MM.1S (cell line): Measurements from ENCODE around the gene JAML.
A peak's percentile ranks its signal among the peaks of the same experiment; 100 is the strongest.

Source experiments
- DNase-seq: peaks from one replicate; pipeline ENCODE4 v3.0.0-alpha.2; 2015
- H2AFZ ChIP-seq: fragments of 300-600 bp; sonication (generic); 2 replicates; pipeline ENCODE4 v1.6.0; 2016; ENCODE audit warnings: antibody characterized with exemption, low read length
- H3F3A ChIP-seq: fragments of 300-600 bp; sonication (generic); 2 replicates; pipeline ENCODE4 v1.6.1; 2016; ENCODE audit warnings: mild to moderate bottlenecking, antibody characterized with exemption, low read length, moderate library complexity, mixed read lengths; ENCODE audit not compliant: insufficient read depth
- H3K27ac ChIP-seq: fragments of 300-600 bp; sonication (generic); 2 replicates; pipeline ENCODE4 v1.5.1; 2016; ENCODE audit warnings: mild to moderate bottlenecking, low read length
- H3K27me3 ChIP-seq: fragments of 300-600 bp; sonication (generic); replicated peaks from 2 replicates; pipeline ENCODE4 v1.6.0; 2016; ENCODE audit warnings: low read length; ENCODE audit not compliant: insufficient read depth
- H3K36me3 ChIP-seq: fragments of 300-600 bp; sonication (generic); replicated peaks from 2 replicates; pipeline ENCODE4 v1.6.1; 2016; ENCODE audit warnings: mild to moderate bottlenecking, low read length, mixed read lengths; ENCODE audit not compliant: insufficient read depth
- H3K4me1 ChIP-seq: fragments of 300-600 bp; sonication (generic); 2 replicates; pipeline ENCODE4 v1.6.1; 2016; ENCODE audit warnings: low read length, mixed read lengths
- H3K4me2 ChIP-seq: fragments of 300-600 bp; sonication (generic); 2 replicates; pipeline ENCODE4 v1.6.0; 2016; ENCODE audit warnings: low read depth, low read length
- H3K4me3 ChIP-seq: fragments of 300-600 bp; sonication (generic); 2 replicates; pipeline ENCODE4 v1.5.1; 2016; ENCODE audit warnings: low read length, mixed read lengths
- H3K79me2 ChIP-seq: fragments of 300-600 bp; sonication (generic); 2 replicates; pipeline ENCODE4 v1.6.1; 2016; ENCODE audit warnings: mixed run types, low read length, mixed read lengths
- H3K9ac ChIP-seq: fragments of 300-600 bp; sonication (generic); 2 replicates; pipeline ENCODE4 v1.6.1; 2016; ENCODE audit warnings: low read length, mixed read lengths
- H3K9me2 ChIP-seq: fragments of 300-600 bp; sonication (generic); replicated peaks from 2 replicates; pipeline ENCODE4 v1.6.1; 2016; ENCODE audit warnings: mild to moderate bottlenecking, low read length, mixed read lengths; ENCODE audit not compliant: insufficient read depth
- H3K9me3 ChIP-seq: fragments of 300-600 bp; sonication (generic); replicated peaks from 2 replicates; pipeline ENCODE4 v1.6.1; 2016; ENCODE audit warnings: mild to moderate bottlenecking, low read length, mixed read lengths; ENCODE audit not compliant: insufficient read depth
- H4K20me1 ChIP-seq: fragments of 300-600 bp; sonication (generic); 2 replicates; pipeline ENCODE4 v1.6.1; 2016; ENCODE audit warnings: mild to moderate bottlenecking, low read length, moderate library complexity, mixed read lengths; ENCODE audit not compliant: insufficient read depth
- CTCF ChIP-seq: fragments of 300-600 bp; sonication (generic); IDR thresholded peaks from 2 replicates; pipeline ENCODE4 v1.5.1; 2016; ENCODE audit warnings: antibody characterized with exemption, low read length, mixed read lengths
- EZH2 ChIP-seq: fragments of 300-600 bp; sonication (generic); optimal IDR thresholded peaks from 2 replicates; pipeline ENCODE3; 2017; ENCODE audit warnings: low read depth, mild to moderate bottlenecking, antibody characterized with exemption, low read length, mixed read lengths
- EZH2phosphoT487 ChIP-seq: fragments of 300-600 bp; sonication (generic); IDR thresholded peaks from 2 replicates; pipeline ENCODE4 v1.6.1; 2018; ENCODE audit warnings: antibody characterized with exemption, low read length

The JAML gene

GRCh38 chr11:118161786-118162185 lies 63.0 kb downstream of the JAML start:
- no peaks in the 10 kb centered on the region for H3K79me2 ChIP-seq
- H3K9me3 ChIP-seq, result no peaks in the 10 kb centered on the region
- H3K9ac ChIP-seq, result no peak overlapping the region
- no peak overlapping the region for H3K27ac ChIP-seq
- H3K36me3 ChIP-seq, result no peaks in the 10 kb centered on the region
- no peak overlapping the region for H3K4me2 ChIP-seq
- TF ChIP-seq EZH2phosphoT487 (no peak), EZH2 (no peak), CTCF (no peak)
- H3K4me3 ChIP-seq, result no peak overlapping the region
- DNase-seq, result no peak
- H3K9me2 ChIP-seq, result no peaks in the 10 kb centered on the region
- H4K20me1 ChIP-seq, result no peaks in the 10 kb centered on the region
- H3K27me3 ChIP-seq, result peaks cover 87% of the 10 kb centered on the region
- H3F3A ChIP-seq, result no peaks in the 10 kb centered on the region
- H3K4me1 ChIP-seq, result no peaks in the 10 kb centered on the region
- no peak overlapping the region for H2AFZ ChIP-seq

- H3K4me1 ChIP-seq, result no peaks in the 10 kb centered on the region
- H3K4me3 ChIP-seq, result no peak overlapping the region
- peaks cover 89% of the 10 kb centered on the region for H3K27me3 ChIP-seq
- H4K20me1 ChIP-seq, result no peaks in the 10 kb centered on the region
- no peaks in the 10 kb centered on the region for H3K79me2 ChIP-seq
- H3K9me3 ChIP-seq, result no peaks in the 10 kb centered on the region
- H3K4me2 ChIP-seq, result no peak overlapping the region
- no peaks in the 10 kb centered on the region for H3F3A ChIP-seq
- no peak overlapping the region for H3K9ac ChIP-seq
- H3K36me3 ChIP-seq, result no peaks in the 10 kb centered on the region
- no peak overlapping the region for H2AFZ ChIP-seq
- DNase-seq, result no peak
- TF ChIP-seq EZH2 (no peak), CTCF (no peak), EZH2phosphoT487 (no peak)
- H3K9me2 ChIP-seq, result no peaks in the 10 kb centered on the region
- H3K27ac ChIP-seq, result no peak overlapping the region
Observed at GRCh38 chr11:118157186-118157895, 67.5 kb downstream of the JAML start.

GRCh38 chr11:118156531-118157185 lies 68.2 kb downstream of the JAML start:
- no peak overlapping the region for H3K4me2 ChIP-seq
- no peak overlapping the region for H3K27ac ChIP-seq

More at GRCh38 chr11:118156531-118157185, 68.2 kb downstream of the JAML start:
- no peaks in the 10 kb centered on the region for H3K9me2 ChIP-seq
- no peak for DNase-seq
- peak; percentile 55 for TF ChIP-seq EZH2
- TF ChIP-seq EZH2phosphoT487, result no peak
- H3F3A ChIP-seq, result no peaks in the 10 kb centered on the region
- H3K9me3 ChIP-seq, result no peaks in the 10 kb centered on the region
- H3K4me3 ChIP-seq, result no peak overlapping the region
- no peaks in the 10 kb centered on the region for H4K20me1 ChIP-seq
- H3K9ac ChIP-seq, result no peak overlapping the region
- peaks cover 90% of the 10 kb centered on the region for H3K27me3 ChIP-seq
- H3K79me2 ChIP-seq, result no peaks in the 10 kb centered on the region
- no peaks in the 10 kb centered on the region for H3K36me3 ChIP-seq
- no peak overlapping the region for H2AFZ ChIP-seq
- H3K4me1 ChIP-seq, result no peaks in the 10 kb centered on the region
